HepG2 (cell line): ENCODE measurements around the gene APBB3.

Source experiments
- KDM2A ChIP-seq: sonication (generic); formaldehyde crosslinking; IDR thresholded peaks from 2 replicates; pipeline ENCODE4 v1.4.0; 2020; ENCODE audit warnings: low read depth, missing genetic modification reagents, borderline replicate concordance
- MIXL1 ChIP-seq: IDR thresholded peaks from 2 replicates; pipeline ENCODE4 v1.6.1; 2016
- RBAK ChIP-seq: sonication (generic); formaldehyde crosslinking; IDR thresholded peaks from 2 replicates; pipeline ENCODE4 v1.5.1; 2020; ENCODE audit warnings: mild to moderate bottlenecking, missing genetic modification reagents
- ZNF207 ChIP-seq: fragments of 450-650 bp; IDR thresholded peaks from 2 replicates; pipeline ENCODE4 v1.6.1; 2016; ENCODE audit warnings: antibody characterized with exemption, borderline replicate concordance
- TF ChIP-seq, protein P1 (sequence below): sonication (generic); formaldehyde crosslinking; IDR thresholded peaks from 2 replicates; pipeline ENCODE4 v1.5.0; 2020; ENCODE audit warnings: mild to moderate bottlenecking, missing genetic modification reagents, moderate library complexity

DNA sequence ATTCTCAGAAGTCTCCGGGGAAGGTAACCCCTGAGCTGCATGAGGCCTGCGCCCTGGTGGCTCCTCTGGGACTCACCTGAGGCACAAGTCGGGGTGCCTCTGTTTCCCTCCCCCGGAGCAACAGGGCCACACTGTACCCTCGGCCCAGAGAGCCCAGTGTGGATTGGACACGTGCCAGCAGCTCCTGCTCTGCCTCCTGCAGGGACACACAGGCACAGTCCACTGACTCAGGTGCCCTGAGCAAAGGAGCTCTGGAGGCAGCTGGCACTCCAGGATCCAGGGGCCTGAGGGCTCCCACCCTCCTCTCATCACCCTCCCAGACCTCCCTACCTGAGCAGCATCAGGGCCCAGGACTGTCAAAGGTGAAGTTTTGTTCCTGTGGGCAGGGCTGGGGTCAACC is 29.8 kb upstream of the APBB3 start:
- TF ChIP-seq MIXL1: no peak
- TF ChIP-seq KDM2A (CRISPR knock-in tag): no peak
- TF ChIP-seq, protein P1, sequence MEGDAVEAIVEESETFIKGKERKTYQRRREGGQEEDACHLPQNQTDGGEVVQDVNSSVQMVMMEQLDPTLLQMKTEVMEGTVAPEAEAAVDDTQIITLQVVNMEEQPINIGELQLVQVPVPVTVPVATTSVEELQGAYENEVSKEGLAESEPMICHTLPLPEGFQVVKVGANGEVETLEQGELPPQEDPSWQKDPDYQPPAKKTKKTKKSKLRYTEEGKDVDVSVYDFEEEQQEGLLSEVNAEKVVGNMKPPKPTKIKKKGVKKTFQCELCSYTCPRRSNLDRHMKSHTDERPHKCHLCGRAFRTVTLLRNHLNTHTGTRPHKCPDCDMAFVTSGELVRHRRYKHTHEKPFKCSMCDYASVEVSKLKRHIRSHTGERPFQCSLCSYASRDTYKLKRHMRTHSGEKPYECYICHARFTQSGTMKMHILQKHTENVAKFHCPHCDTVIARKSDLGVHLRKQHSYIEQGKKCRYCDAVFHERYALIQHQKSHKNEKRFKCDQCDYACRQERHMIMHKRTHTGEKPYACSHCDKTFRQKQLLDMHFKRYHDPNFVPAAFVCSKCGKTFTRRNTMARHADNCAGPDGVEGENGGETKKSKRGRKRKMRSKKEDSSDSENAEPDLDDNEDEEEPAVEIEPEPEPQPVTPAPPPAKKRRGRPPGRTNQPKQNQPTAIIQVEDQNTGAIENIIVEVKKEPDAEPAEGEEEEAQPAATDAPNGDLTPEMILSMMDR (CRISPR knock-in tag): no peak
- no peak for TF ChIP-seq ZNF207
- no peak for TF ChIP-seq RBAK (CRISPR knock-in tag)
